ENCODE measurements around the gene ZNF260. TPM values are rescaled to one million over a fixed set of nuclear protein-coding genes. Genes with fewer than 3 reads are reported as not detected.

ZNF260 gene
- total RNA-seq, 4 donors from 2014 or later = 5.1 to 24.4 (median 14.4) TPM

DNA sequence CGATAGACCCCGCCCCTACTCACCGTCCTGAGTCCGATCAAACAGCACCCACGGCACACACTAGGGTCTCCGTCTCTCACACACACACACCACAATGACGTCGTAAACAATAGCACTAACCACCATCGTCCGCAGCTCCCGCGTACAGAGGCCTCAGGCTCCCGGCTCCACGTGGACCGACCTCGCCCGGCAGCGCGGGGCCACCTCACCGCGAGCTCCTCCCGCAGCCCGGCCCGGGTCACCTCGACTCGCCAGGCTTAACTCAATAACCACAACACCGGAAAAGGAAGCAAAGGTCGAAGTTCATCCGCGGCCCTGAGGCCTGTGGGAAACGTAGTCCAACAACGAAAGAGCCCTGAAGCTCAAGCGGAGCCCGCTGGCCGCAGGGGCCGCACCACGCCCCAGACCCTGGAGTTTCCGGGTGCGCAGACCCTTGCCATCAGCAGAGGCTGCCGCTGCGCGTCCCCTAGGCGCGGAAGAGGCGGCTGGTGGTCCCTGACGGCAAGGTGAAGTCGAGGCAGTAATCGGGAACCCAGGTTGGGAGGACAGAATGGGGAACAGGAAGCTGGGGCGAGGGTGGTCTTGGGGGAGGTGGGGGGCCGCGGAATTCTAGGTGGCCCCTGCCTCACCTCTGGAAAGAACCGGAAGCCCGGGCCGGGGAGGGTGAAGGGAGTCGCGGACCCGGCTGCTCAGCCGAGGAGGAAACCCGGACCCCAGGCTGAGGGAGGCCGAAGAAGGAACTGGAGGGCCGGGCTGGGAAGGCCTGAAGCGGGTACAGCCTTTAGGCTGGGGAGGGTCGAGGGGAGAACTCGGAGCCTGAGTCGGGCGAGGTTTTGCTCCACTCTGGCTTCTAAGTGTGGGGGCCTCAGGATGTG lies 45.2 kb upstream of the ZNF260 start, which contains the start of gene ZNF529:
Gene ZNF529, minus strand, starts transcription at position 273 of the 875 bp plus-strand sequence. CDS start 946 bp downstream, outside the sequence.
- Histone ChIP-seq H3K4me3 (peak within 1 kb of the TSS; percentile 79), H3K4me1 (peaks cover 12% of the 10 kb centered on the region), H3K36me3 (peaks cover 37% of the 10 kb centered on the region), H3K9me3 (no peaks in the 10 kb centered on the region), H3K27me3 (no peaks in the 10 kb centered on the region), H3K27ac (peak within 1 kb of the TSS; percentile 85)
- TF ChIP-seq POLR2AphosphoS5 (IDR thresholded peaks at IDR 0.05) (peak in 2 of 3 donors; percentile 61 to 80), POLR2A (IDR thresholded peaks at IDR 0.05) (peak in 1 of 2 donors; percentile 69), EP300 (IDR thresholded peaks at IDR 0.05) (no peak)
- DNase-seq (ENCODE audit: low spot score in 2 of 2) = peak; percentile 92 to 94
- 2% methylated on average over 40 of the region's 66 CpGs for WGBS

DNA sequence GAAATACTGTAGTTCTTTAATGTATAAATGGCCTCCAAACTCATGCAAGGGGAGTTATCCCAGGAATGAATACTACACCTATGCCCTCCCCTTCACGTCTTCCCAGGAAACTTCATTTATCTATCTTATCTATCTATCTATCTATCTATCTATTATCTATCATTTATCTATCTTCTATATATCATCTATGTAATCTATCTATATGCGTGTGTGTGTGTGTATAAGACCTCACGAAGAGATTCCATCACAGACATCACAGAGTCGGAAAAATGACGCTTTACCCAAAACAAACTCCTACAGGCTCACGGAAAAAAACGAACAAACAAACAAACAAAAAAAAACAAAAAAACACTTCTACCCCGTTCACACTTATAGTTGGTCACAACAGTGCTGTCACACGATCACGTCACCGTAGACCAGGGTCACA lies 44.5 kb upstream of the ZNF260 start:
- Histone ChIP-seq H3K27me3 (no peaks in the 10 kb centered on the region), H3K4me3 (peak overlapping the region; percentile 79), H3K36me3 (peaks cover 37% of the 10 kb centered on the region), H3K27ac (peak overlapping the region; percentile 85), H3K4me1 (peaks cover 12% of the 10 kb centered on the region), H3K9me3 (no peaks in the 10 kb centered on the region)
- 1% methylated on average over 11 of the region's 11 CpGs for WGBS
- TF ChIP-seq POLR2A (IDR thresholded peaks at IDR 0.05) = no peak
- TF ChIP-seq, protein P1, sequence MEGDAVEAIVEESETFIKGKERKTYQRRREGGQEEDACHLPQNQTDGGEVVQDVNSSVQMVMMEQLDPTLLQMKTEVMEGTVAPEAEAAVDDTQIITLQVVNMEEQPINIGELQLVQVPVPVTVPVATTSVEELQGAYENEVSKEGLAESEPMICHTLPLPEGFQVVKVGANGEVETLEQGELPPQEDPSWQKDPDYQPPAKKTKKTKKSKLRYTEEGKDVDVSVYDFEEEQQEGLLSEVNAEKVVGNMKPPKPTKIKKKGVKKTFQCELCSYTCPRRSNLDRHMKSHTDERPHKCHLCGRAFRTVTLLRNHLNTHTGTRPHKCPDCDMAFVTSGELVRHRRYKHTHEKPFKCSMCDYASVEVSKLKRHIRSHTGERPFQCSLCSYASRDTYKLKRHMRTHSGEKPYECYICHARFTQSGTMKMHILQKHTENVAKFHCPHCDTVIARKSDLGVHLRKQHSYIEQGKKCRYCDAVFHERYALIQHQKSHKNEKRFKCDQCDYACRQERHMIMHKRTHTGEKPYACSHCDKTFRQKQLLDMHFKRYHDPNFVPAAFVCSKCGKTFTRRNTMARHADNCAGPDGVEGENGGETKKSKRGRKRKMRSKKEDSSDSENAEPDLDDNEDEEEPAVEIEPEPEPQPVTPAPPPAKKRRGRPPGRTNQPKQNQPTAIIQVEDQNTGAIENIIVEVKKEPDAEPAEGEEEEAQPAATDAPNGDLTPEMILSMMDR (IDR thresholded peaks at IDR 0.05) = no peak
- TF ChIP-seq EP300 (IDR thresholded peaks at IDR 0.05) = no peak
- no peak for TF ChIP-seq POLR2AphosphoS5 (IDR thresholded peaks at IDR 0.05)
- DNase-seq (ENCODE audit: low spot score in 2 of 2) = no peak

DNA sequence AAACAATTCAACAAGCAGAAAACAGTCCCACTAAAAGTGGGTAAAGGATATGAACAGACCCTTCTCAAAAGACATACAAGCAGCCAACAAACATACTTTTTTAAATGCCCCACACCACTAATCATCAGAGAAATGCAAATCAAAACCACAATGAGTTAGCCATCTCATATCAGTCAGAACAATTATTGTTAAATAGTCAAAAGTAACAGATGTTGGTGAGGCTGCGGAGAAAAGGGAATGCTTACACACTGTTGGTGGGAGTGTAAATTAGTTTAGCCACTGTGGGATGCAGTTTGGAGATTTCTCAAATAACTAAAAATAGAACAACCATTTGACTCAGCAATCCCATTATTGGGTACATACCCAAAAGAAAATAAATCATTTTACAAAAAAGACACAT lies 36.3 kb upstream of the ZNF260 start:
- peaks cover 46% of the 10 kb centered on the region for H3K9me3 ChIP-seq
- no peak overlapping the region for H3K27ac ChIP-seq
- no peak for DNase-seq (ENCODE audit: low spot score in 2 of 2)
- TF ChIP-seq EP300 (IDR thresholded peaks at IDR 0.05) (no peak), POLR2A (IDR thresholded peaks at IDR 0.05) (no peak), POLR2AphosphoS5 (IDR thresholded peaks at IDR 0.05) (no peak)
- TF ChIP-seq, protein P1 (IDR thresholded peaks at IDR 0.05) = no peak
- no peaks in the 10 kb centered on the region for H3K4me1 ChIP-seq
- WGBS = 94% methylated on average over 1 of the region's 1 CpG
- H3K4me3 ChIP-seq = no peak overlapping the region
- peaks cover 72% of the 10 kb centered on the region for H3K36me3 ChIP-seq
- no peaks in the 10 kb centered on the region for H3K27me3 ChIP-seq

DNA sequence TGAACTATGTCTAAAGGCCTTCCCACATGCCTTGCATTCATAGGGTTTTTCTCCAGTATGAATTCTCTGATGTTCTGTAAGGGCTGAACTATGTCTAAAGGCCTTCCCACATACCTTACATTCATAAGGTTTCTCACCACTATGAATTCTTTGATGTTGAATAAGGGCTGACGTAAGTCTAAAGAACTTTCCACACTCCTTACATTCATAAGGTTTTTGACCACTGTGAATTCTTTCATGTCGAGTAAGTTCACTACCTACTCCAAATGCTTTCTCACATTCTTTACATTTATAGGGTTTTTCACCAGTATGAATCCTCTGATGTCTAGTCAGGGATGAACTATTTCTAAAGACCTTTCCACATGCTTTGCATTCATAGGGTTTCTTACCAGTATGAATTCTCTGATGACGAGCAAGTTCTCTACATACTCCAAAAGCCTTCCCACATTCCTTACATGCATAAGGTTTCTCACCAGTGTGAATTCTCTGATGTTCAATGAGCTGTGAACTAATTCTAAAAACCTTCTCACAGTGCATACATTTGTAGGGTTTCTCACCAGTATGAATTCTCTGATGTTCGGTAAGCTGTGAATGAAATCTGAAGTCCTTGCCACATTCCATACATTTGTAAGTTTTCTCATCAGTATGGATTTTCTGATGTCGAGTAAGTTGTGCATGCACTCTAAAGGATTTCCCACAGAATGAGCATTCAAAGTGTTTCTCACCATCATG lies 19.1 kb upstream of the ZNF260 start:
- Histone ChIP-seq H3K9me3 (peaks cover 76% of the 10 kb centered on the region), H3K4me3 (no peak overlapping the region), H3K27me3 (no peaks in the 10 kb centered on the region), H3K4me1 (no peaks in the 10 kb centered on the region), H3K36me3 (peaks cover 81% of the 10 kb centered on the region), H3K27ac (no peak overlapping the region)
- 95% methylated on average over 5 of the region's 5 CpGs for WGBS
- no peak for TF ChIP-seq POLR2AphosphoS5 (IDR thresholded peaks at IDR 0.05)
- TF ChIP-seq, protein P1 (IDR thresholded peaks at IDR 0.05) = no peak
- TF ChIP-seq POLR2A (IDR thresholded peaks at IDR 0.05) = no peak
- TF ChIP-seq EP300 (IDR thresholded peaks at IDR 0.05) = no peak
- DNase-seq (ENCODE audit: low spot score in 2 of 2) = no peak

DNA sequence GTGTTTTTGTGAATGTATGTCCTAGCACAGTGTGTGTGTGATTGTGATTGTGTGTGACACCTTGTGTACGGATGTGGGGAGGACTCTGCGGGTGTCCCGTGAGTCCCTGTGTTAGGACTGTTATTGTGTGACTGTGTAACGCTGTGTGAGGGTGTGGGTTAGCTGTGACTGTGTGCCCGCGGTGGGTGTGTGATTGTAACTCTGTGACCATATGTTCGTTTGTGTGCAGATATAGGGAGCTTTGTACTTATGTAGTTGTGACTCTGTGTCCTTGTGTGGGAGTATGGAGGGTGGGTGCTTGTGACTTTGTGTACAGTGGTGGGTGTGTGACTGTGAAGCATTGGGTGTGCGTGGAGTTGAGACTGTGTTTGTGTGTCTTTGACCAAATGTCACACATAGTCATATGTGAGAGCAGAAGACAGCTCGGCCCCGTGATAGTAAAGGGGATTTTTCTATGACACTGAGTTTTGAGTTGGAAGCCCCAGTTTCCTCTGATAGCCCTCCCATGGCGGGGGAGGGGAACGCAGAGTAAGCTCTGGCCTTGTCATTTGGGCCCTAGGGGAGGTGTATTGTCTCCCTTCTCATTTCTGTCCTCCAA lies 949 bp upstream of the ZNF260 start:
- no peak for DNase-seq (ENCODE audit: low spot score in 2 of 2)
- no peaks in the 10 kb centered on the region for H3K27me3 ChIP-seq
- H3K36me3 ChIP-seq = peaks cover 8% of the 10 kb centered on the region
- H3K4me3 ChIP-seq = peak overlapping the region; percentile 74
- H3K4me1 ChIP-seq = peaks cover 17% of the 10 kb centered on the region
- peak overlapping the region; percentile 87 for H3K27ac ChIP-seq
- WGBS = 6% methylated on average over 12 of the region's 12 CpGs
- H3K9me3 ChIP-seq = peaks cover 12% of the 10 kb centered on the region
- TF ChIP-seq, protein P1 (IDR thresholded peaks at IDR 0.05) = no peak
